Trophoblast cell (in vitro differentiated cells and primary cell): ENCODE data around the gene OR56A3.

Source experiments
- DNase-seq, 2 donors: peaks; one replicate each; pipeline ENCODE4 v3.0.0-alpha.2; 2016
- H2AFZ ChIP-seq: 2 replicates; pipeline ENCODE4 v1.6.1; 2013; ENCODE audit warnings: low read length, moderate library complexity, mild to moderate bottlenecking; ENCODE audit not compliant: insufficient read depth, poor library complexity
- H2AK5ac ChIP-seq: 2 replicates; pipeline ENCODE4 v1.6.1; 2013; ENCODE audit warnings: mild to moderate bottlenecking, low read length
- H2BK120ac ChIP-seq: 2 replicates; pipeline ENCODE4 v1.6.1; 2013; ENCODE audit warnings: low read length, mild to moderate bottlenecking, moderate library complexity; ENCODE audit not compliant: insufficient read depth, poor library complexity
- H2BK12ac ChIP-seq: 2 replicates; pipeline ENCODE4 v1.6.1; 2013; ENCODE audit warnings: mild to moderate bottlenecking, low read length, moderate library complexity
- H2BK5ac ChIP-seq: 2 replicates; pipeline ENCODE4 v1.6.1; 2013; ENCODE audit warnings: low read length, low read depth, moderate library complexity, mild to moderate bottlenecking; ENCODE audit not compliant: poor library complexity
- H3K14ac ChIP-seq: 2 replicates; pipeline ENCODE4 v1.6.1; 2013; ENCODE audit warnings: mild to moderate bottlenecking, low read length
- H3K18ac ChIP-seq: 2 replicates; pipeline ENCODE4 v1.6.1; 2013; ENCODE audit warnings: mild to moderate bottlenecking, low read length
- H3K23ac ChIP-seq: 2 replicates; pipeline ENCODE4 v1.6.1; 2013; ENCODE audit warnings: low read length
- H3K27ac ChIP-seq: 2 replicates; pipeline ENCODE4 v1.5.1; 2013; ENCODE audit warnings: low read depth, mild to moderate bottlenecking, inconsistent platforms, low read length, moderate library complexity
- H3K27me3 ChIP-seq: 2 replicates; pipeline ENCODE4 v1.6.1; 2013; ENCODE audit warnings: inconsistent platforms, mild to moderate bottlenecking, low read length, moderate library complexity; ENCODE audit not compliant: insufficient read depth
- H3K36me3 ChIP-seq, 2 experiments: 1 replicate in 1 of 2; 2 replicates in 1 of 2; pipeline ENCODE4 v1.6.1; 2013; ENCODE audit warnings: low read length in 2 of 2, mild to moderate bottlenecking in 2 of 2, moderate library complexity in 1 of 2; ENCODE audit not compliant: insufficient read depth in 2 of 2, control insufficient read depth in 1 of 2
- H3K4ac ChIP-seq: 2 replicates; pipeline ENCODE4 v1.6.1; 2013; ENCODE audit warnings: low read depth, mild to moderate bottlenecking, low read length, moderate library complexity
- H3K4me1 ChIP-seq, 2 experiments: 1 replicate in 1 of 2; 2 replicates in 1 of 2; pipeline ENCODE4 v1.6.1; 2013; ENCODE audit warnings: low read length in 2 of 2, mild to moderate bottlenecking in 2 of 2, moderate library complexity in 1 of 2; ENCODE audit not compliant: insufficient read depth in 2 of 2, control insufficient read depth in 1 of 2
- H3K4me2 ChIP-seq: 2 replicates; pipeline ENCODE4 v1.6.1; 2013; ENCODE audit warnings: inconsistent platforms, mild to moderate bottlenecking, low read length, moderate library complexity
- H3K4me3 ChIP-seq: 2 replicates; pipeline ENCODE4 v1.5.1; 2013; ENCODE audit warnings: mild to moderate bottlenecking, low read depth, low read length, inconsistent platforms
- H3K79me1 ChIP-seq: one replicate; pipeline ENCODE4 v1.6.1; 2013; ENCODE audit warnings: low read length
- H3K79me2 ChIP-seq: 2 replicates; pipeline ENCODE4 v1.6.1; 2013; ENCODE audit warnings: low read length, mild to moderate bottlenecking; ENCODE audit not compliant: control insufficient read depth, insufficient read depth, poor library complexity
- H3K9ac ChIP-seq: 2 replicates; pipeline ENCODE4 v1.6.1; 2013; ENCODE audit warnings: mild to moderate bottlenecking, low read length
- H3K9me3 ChIP-seq: 2 replicates; pipeline ENCODE4 v1.6.1; 2013; ENCODE audit warnings: low read depth, mild to moderate bottlenecking, control low read depth, inconsistent platforms, low read length; ENCODE audit not compliant: insufficient read depth
- H4K12ac ChIP-seq: 2 replicates; pipeline ENCODE4 v1.6.1; 2013; ENCODE audit warnings: low read depth, mild to moderate bottlenecking, low read length, moderate library complexity
- H4K8ac ChIP-seq: 2 replicates; pipeline ENCODE4 v1.6.1; 2013; ENCODE audit warnings: low read depth, mild to moderate bottlenecking, low read length, moderate library complexity
- H4K91ac ChIP-seq: one replicate; pipeline ENCODE4 v1.6.1; 2013; ENCODE audit warnings: low read depth, mild to moderate bottlenecking, low read length, moderate library complexity
- WGBS: extraction: QIAGEN DNeasy Blood & Tissue Kit; methylation state at CpG from one replicate; pipeline ENCODE4 v1.1.7; 2013; ENCODE audit warnings: missing lambda C conversion rate; ENCODE audit not compliant: insufficient read length, insufficient coverage; ENCODE audit errors: extremely low coverage; 5-methylcytosine and 5-hydroxymethylcytosine counted together

Gene OR56A3

GRCh38 chr11:5922749-5923426, 19.2 kb upstream of the OR56A3 start:
- no peaks in the 10 kb centered on the region for H3K4me1 ChIP-seq

DNA sequence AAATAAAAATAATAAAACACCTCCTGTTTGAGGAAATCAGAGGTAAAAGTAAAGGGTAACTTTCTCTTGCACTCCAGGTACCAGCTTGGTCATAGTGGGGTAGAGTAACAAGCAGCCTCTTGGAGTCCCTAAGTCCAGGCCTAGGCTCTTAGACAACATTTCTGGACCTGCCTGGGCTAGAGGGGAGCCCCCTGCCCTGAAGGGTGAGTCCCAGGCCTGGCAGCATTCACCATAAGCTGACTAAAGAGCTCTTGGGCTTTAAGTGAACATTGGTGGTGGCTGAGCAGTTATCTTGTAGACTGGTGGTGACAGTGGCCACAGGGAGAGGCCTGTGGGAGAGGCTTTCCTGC, 18.6 kb upstream of the OR56A3 start:
- Histone ChIP-seq H4K8ac (no peak overlapping the region), H3K79me1 (no peaks in the 10 kb centered on the region), H4K12ac (no peak overlapping the region), H2AK5ac (no peak overlapping the region), H3K9me3 (no peaks in the 10 kb centered on the region), H2BK12ac (no peak overlapping the region), H2BK120ac (no peak overlapping the region), H3K18ac (no peak overlapping the region), H3K4me2 (no peak overlapping the region), H3K36me3 (no peaks in the 10 kb centered on the region), H3K4ac (no peak overlapping the region), H2BK5ac (no peak overlapping the region), H2AFZ (no peak overlapping the region), H3K27me3 (no peaks in the 10 kb centered on the region), H3K14ac (no peak overlapping the region), H3K27ac (no peak overlapping the region), H4K91ac (no peak overlapping the region), H3K4me1 (no peaks in the 10 kb centered on the region), H3K9ac (no peak overlapping the region), H3K23ac (no peak overlapping the region), H3K79me2 (no peaks in the 10 kb centered on the region), H3K4me3 (no peak overlapping the region)
- DNase-seq: no peak

More at GRCh38 chr11:5922749-5923426, 19.2 kb upstream of the OR56A3 start:
- H3K27me3 ChIP-seq: no peaks in the 10 kb centered on the region
- H3K4ac ChIP-seq: no peak overlapping the region
- H3K36me3 ChIP-seq: no peaks in the 10 kb centered on the region
- no peak overlapping the region for H2AFZ ChIP-seq
- no peak overlapping the region for H3K14ac ChIP-seq
- H2BK5ac ChIP-seq: no peak overlapping the region
- no peak overlapping the region for H4K8ac ChIP-seq
- peak; percentile 37 to 53 for DNase-seq
- no peak overlapping the region for H2AK5ac ChIP-seq
- H4K12ac ChIP-seq: no peak overlapping the region
- no peaks in the 10 kb centered on the region for H3K9me3 ChIP-seq
- no peak overlapping the region for H4K91ac ChIP-seq
- no peak overlapping the region for H2BK120ac ChIP-seq
- H3K4me3 ChIP-seq: no peak overlapping the region
- no peak overlapping the region for H2BK12ac ChIP-seq
- H3K4me2 ChIP-seq: no peak overlapping the region
- H3K18ac ChIP-seq: no peak overlapping the region
- H3K79me1 ChIP-seq: no peaks in the 10 kb centered on the region
- H3K23ac ChIP-seq: no peak overlapping the region
- no peaks in the 10 kb centered on the region for H3K79me2 ChIP-seq
- no peak overlapping the region for H3K9ac ChIP-seq
- H3K27ac ChIP-seq: no peak overlapping the region
- WGBS: no CpG with 5 or more reads among the region's 2 CpGs

GRCh38 chr11:5923794-5924193, 18.3 kb upstream of the OR56A3 start:
- H3K9me3 ChIP-seq: no peaks in the 10 kb centered on the region
- peak; percentile 21 to 35 for DNase-seq

DNA sequence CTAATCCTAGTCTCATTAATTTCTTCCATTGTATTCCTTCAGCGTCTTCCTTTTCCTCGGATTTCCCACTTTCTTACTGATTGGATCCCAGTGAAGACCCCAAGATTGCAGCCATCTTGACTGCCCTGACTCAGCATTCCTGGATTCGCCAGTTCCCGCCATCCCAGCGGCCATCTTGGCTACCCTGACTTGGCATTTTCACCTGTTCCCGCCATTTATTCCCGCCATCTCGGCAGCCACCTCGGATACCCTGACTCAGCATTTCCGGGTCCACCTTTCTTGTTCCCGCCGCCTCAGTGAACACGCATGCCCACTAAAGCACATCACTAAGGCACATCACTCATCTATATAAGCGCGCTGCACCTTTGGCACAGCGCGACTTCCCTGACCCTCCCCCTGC, 13.8 kb upstream of the OR56A3 start:
- H3K79me2 ChIP-seq: no peaks in the 10 kb centered on the region
- H2BK5ac ChIP-seq: no peak overlapping the region
- H3K23ac ChIP-seq: no peak overlapping the region
- H4K8ac ChIP-seq: no peak overlapping the region
- H3K9me3 ChIP-seq: peaks cover 10% of the 10 kb centered on the region
- H4K12ac ChIP-seq: no peak overlapping the region
- H3K36me3 ChIP-seq: no peaks in the 10 kb centered on the region
- H3K14ac ChIP-seq: no peak overlapping the region
- no peak overlapping the region for H3K4me2 ChIP-seq
- H3K9ac ChIP-seq: no peak overlapping the region
- H2AFZ ChIP-seq: no peak overlapping the region
- H2AK5ac ChIP-seq: no peak overlapping the region
- H2BK120ac ChIP-seq: no peak overlapping the region
- no peaks in the 10 kb centered on the region for H3K4me1 ChIP-seq
- no peak for DNase-seq
- no peak overlapping the region for H3K4me3 ChIP-seq
- no peaks in the 10 kb centered on the region for H3K27me3 ChIP-seq
- no peak overlapping the region for H3K27ac ChIP-seq
- no peak overlapping the region for H4K91ac ChIP-seq
- no CpG with 5 or more reads among the region's 17 CpGs for WGBS
- no peaks in the 10 kb centered on the region for H3K79me1 ChIP-seq
- no peak overlapping the region for H3K4ac ChIP-seq
- no peak overlapping the region for H2BK12ac ChIP-seq
- no peak overlapping the region for H3K18ac ChIP-seq

More at GRCh38 chr11:5923794-5924193, 18.3 kb upstream of the OR56A3 start:
- no peak overlapping the region for H3K9ac ChIP-seq
- no peak overlapping the region for H3K4me3 ChIP-seq
- H3K27me3 ChIP-seq: no peaks in the 10 kb centered on the region
- H3K27ac ChIP-seq: no peak overlapping the region
- H2BK120ac ChIP-seq: no peak overlapping the region
- H4K12ac ChIP-seq: no peak overlapping the region
- H3K36me3 ChIP-seq: no peaks in the 10 kb centered on the region
- H3K79me1 ChIP-seq: no peaks in the 10 kb centered on the region
- H3K79me2 ChIP-seq: no peaks in the 10 kb centered on the region
- H3K4ac ChIP-seq: no peak overlapping the region
- no peaks in the 10 kb centered on the region for H3K4me1 ChIP-seq
- no peak overlapping the region for H2AFZ ChIP-seq
- no peak overlapping the region for H4K91ac ChIP-seq
- H4K8ac ChIP-seq: no peak overlapping the region
- H3K4me2 ChIP-seq: no peak overlapping the region
- no peak overlapping the region for H2AK5ac ChIP-seq
- no peak overlapping the region for H3K23ac ChIP-seq
- no peak overlapping the region for H3K14ac ChIP-seq
- no peak overlapping the region for H2BK12ac ChIP-seq
- no peak overlapping the region for H2BK5ac ChIP-seq
- H3K18ac ChIP-seq: no peak overlapping the region
